KMS-11 (cell line): ENCODE results near the gene ARID1B.

ENCODE experiments used
- H2AFZ ChIP-seq: fragments of 200-600 bp; sonication (generic); 2 replicates; pipeline ENCODE4 v1.6.1; 2016; ENCODE audit warnings: antibody characterized with exemption, mixed run types, low read depth
- H3K27ac ChIP-seq: fragments of 200-600 bp; sonication (generic); 2 replicates; pipeline ENCODE4 v1.6.1; 2016; ENCODE audit warnings: mild to moderate bottlenecking, mixed run types
- H3K27me3 ChIP-seq: fragments of 200-600 bp; sonication (generic); 2 replicates; pipeline ENCODE4 v1.6.1; 2017; ENCODE audit warnings: mild to moderate bottlenecking, low read depth, mixed run types, moderate library complexity; ENCODE audit not compliant: insufficient read depth
- H3K36me3 ChIP-seq: fragments of 200-600 bp; sonication (generic); 2 replicates; pipeline ENCODE4 v1.6.1; 2017; ENCODE audit warnings: mild to moderate bottlenecking, mixed run types; ENCODE audit not compliant: insufficient read depth
- H3K4me1 ChIP-seq: fragments of 200-600 bp; sonication (generic); 2 replicates; pipeline ENCODE4 v1.6.1; 2016; ENCODE audit warnings: mild to moderate bottlenecking, low read depth, mixed run types; ENCODE audit not compliant: poor library complexity, severe bottlenecking
- H3K4me2 ChIP-seq: fragments of 200-600 bp; sonication (generic); 2 replicates; pipeline ENCODE4 v1.7.0; 2016; ENCODE audit warnings: mild to moderate bottlenecking, mixed run types
- H3K4me3 ChIP-seq: fragments of 200-600 bp; sonication (generic); IDR thresholded peaks from 2 replicates; pipeline ENCODE4 v1.6.1; 2017; ENCODE audit warnings: low read depth, low read length, mixed read lengths; ENCODE audit not compliant: insufficient read depth
- H3K79me2 ChIP-seq: fragments of 200-600 bp; sonication (generic); 2 replicates; pipeline ENCODE4 v1.6.1; 2016; ENCODE audit warnings: low read depth, mixed run types; ENCODE audit not compliant: insufficient read depth
- H3K9ac ChIP-seq: fragments of 200-600 bp; sonication (generic); 2 replicates; pipeline ENCODE4 v1.6.1; 2016; ENCODE audit warnings: mild to moderate bottlenecking, mixed run types
- H4K20me1 ChIP-seq: fragments of 200-600 bp; sonication (generic); 2 replicates; pipeline ENCODE4 v1.6.1; 2016; ENCODE audit warnings: mild to moderate bottlenecking, mixed run types; ENCODE audit not compliant: insufficient read depth
- TF ChIP-seq, protein P1 (sequence below): fragments of 200-600 bp; sonication (generic); conservative IDR thresholded peaks from 2 replicates; pipeline ENCODE4 v1.6.1; 2017; ENCODE audit warnings: low read depth, mild to moderate bottlenecking, antibody characterized with exemption, low read length, moderate library complexity, mixed read lengths

The ARID1B gene

DNA sequence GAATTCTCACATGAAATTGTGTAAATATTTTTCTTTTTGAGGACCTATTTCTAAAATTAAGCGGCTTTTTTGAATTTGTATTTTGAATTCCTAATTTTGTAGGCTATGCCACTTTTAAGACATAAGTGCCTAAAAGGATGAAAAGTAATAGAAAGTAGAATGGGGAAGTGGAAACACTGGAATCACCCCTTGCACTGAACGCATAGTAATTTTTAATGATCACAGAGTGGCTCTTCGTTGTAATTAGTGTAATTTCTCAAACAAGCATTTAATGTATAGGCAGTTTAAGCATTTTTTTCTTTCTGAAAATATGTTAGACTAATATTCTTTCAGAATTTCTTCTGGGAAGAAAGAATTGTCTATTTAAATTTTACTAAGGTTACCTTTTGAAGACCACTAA is 73.2 kb downstream of the ARID1B start:
- peaks cover 69% of the 10 kb centered on the region for H3K4me1 ChIP-seq
- no peak overlapping the region for H3K4me2 ChIP-seq
- H3K36me3 ChIP-seq, result no peaks in the 10 kb centered on the region
- no peak overlapping the region for H3K4me3 ChIP-seq
- H2AFZ ChIP-seq, result no peak overlapping the region
- H3K27ac ChIP-seq, result no peak overlapping the region
- H3K27me3 ChIP-seq, result no peaks in the 10 kb centered on the region
- H3K79me2 ChIP-seq, result peaks cover 99% of the 10 kb centered on the region
- peaks cover 12% of the 10 kb centered on the region for H4K20me1 ChIP-seq
- TF ChIP-seq, protein P1, sequence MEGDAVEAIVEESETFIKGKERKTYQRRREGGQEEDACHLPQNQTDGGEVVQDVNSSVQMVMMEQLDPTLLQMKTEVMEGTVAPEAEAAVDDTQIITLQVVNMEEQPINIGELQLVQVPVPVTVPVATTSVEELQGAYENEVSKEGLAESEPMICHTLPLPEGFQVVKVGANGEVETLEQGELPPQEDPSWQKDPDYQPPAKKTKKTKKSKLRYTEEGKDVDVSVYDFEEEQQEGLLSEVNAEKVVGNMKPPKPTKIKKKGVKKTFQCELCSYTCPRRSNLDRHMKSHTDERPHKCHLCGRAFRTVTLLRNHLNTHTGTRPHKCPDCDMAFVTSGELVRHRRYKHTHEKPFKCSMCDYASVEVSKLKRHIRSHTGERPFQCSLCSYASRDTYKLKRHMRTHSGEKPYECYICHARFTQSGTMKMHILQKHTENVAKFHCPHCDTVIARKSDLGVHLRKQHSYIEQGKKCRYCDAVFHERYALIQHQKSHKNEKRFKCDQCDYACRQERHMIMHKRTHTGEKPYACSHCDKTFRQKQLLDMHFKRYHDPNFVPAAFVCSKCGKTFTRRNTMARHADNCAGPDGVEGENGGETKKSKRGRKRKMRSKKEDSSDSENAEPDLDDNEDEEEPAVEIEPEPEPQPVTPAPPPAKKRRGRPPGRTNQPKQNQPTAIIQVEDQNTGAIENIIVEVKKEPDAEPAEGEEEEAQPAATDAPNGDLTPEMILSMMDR, result no peak
- H3K9ac ChIP-seq, result no peak overlapping the region

DNA sequence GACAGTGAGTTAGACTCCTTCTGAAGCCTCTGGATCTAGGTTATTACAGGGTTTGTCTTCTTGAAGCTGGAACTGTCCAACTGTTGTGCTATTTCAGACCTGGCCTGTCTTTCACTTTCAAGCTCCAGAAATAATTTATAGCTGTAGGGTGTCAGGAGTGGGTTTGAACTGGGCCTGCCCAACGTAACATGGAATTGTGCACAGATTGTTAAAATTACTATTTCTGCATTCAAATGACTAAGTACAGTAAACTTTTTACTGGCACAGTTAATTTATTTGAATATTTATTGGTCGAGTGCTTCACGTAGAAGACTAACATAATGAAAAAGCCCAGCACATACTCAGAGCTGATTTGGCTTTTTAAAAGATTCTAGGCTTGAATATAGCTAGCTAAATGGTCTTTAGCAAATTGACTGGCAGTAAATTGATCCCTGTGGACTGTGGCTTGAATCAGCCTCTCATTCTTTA is 74.3 kb downstream of the ARID1B start:
- peaks cover 19% of the 10 kb centered on the region for H4K20me1 ChIP-seq
- peaks cover 58% of the 10 kb centered on the region for H3K4me1 ChIP-seq
- TF ChIP-seq, protein P1, result no peak
- H3K9ac ChIP-seq, result no peak overlapping the region
- no peaks in the 10 kb centered on the region for H3K27me3 ChIP-seq
- no peak overlapping the region for H3K27ac ChIP-seq
- H3K4me2 ChIP-seq, result no peak overlapping the region; the same call in 1 of the 2 replicates
- no peak overlapping the region for H2AFZ ChIP-seq
- H3K36me3 ChIP-seq, result no peaks in the 10 kb centered on the region
- H3K79me2 ChIP-seq, result peaks cover 98% of the 10 kb centered on the region
- no peak overlapping the region for H3K4me3 ChIP-seq

GRCh38 chr6:156852147-156852857 is 75.1 kb downstream of the ARID1B start:
- Histone ChIP-seq H3K4me2 (no peak overlapping the region; the same call in 1 of the 2 replicates), H3K27ac (no peak overlapping the region), H3K4me3 (no peak overlapping the region), H3K36me3 (no peaks in the 10 kb centered on the region), H2AFZ (no peak overlapping the region), H4K20me1 (peaks cover 13% of the 10 kb centered on the region), H3K9ac (no peak overlapping the region), H3K79me2 (peaks cover 98% of the 10 kb centered on the region), H3K27me3 (no peaks in the 10 kb centered on the region), H3K4me1 (peaks cover 50% of the 10 kb centered on the region)
- TF ChIP-seq, protein P1, result no peak

DNA sequence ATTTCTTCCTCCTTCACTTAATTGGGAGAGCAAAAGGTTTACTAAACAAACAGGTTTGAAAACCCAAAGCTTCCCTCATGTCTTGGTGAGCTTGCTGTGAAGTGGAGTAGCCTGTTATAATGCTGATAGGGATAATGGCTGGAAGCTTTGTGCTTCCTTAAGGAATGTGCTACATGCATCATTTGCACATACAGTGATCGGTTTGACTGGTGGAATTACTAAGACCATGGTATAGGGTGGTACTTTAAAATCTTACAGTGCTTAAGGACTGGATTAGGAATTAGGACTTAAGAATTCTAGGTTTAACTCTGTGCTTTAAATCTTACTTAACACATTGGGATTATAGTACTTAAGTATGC is 75.7 kb downstream of the ARID1B start:
- H3K27ac ChIP-seq, result no peak overlapping the region
- peaks cover 45% of the 10 kb centered on the region for H3K4me1 ChIP-seq
- H3K9ac ChIP-seq, result no peak overlapping the region
- peaks cover 13% of the 10 kb centered on the region for H4K20me1 ChIP-seq
- H3K79me2 ChIP-seq, result peaks cover 98% of the 10 kb centered on the region
- H3K36me3 ChIP-seq, result no peaks in the 10 kb centered on the region
- no peak overlapping the region for H2AFZ ChIP-seq
- no peak overlapping the region for H3K4me3 ChIP-seq
- H3K27me3 ChIP-seq, result no peaks in the 10 kb centered on the region
- H3K4me2 ChIP-seq, result no peak overlapping the region
- TF ChIP-seq, protein P1, result no peak
